DOHH2 (cell line): ENCODE results near the gene FAM124A.

Experiments used
- CTCF ChIP-seq: fragments of 200-600 bp; sonication (generic); IDR thresholded peaks from one replicate; pipeline ENCODE4 v1.5.1; 2014; ENCODE audit warnings: antibody characterized with exemption, mild to moderate bottlenecking, low read depth, low read length; ENCODE audit not compliant: poor library complexity, severe bottlenecking
- EZH2phosphoT487 ChIP-seq: fragments of 200-600 bp; sonication (generic); IDR thresholded peaks from 2 replicates; pipeline ENCODE4 v1.6.1; 2017; ENCODE audit warnings: borderline replicate concordance, mild to moderate bottlenecking, antibody characterized with exemption, low read length, moderate library complexity, mixed read lengths

GRCh38 chr13:51317262-51317661, 95.1 kb downstream of the FAM124A start:
- no peak for TF ChIP-seq CTCF
- no peak for TF ChIP-seq EZH2phosphoT487
